ENCODE results near the gene PRKAR2B. TPM values are rescaled to one million over a fixed set of nuclear protein-coding genes. Genes with fewer than 3 reads are reported as not detected.

PRKAR2B gene
- total and polyA plus RNA-seq, 4 donors, result 3.5 to 15.0 (median 5.8) TPM

DNA sequence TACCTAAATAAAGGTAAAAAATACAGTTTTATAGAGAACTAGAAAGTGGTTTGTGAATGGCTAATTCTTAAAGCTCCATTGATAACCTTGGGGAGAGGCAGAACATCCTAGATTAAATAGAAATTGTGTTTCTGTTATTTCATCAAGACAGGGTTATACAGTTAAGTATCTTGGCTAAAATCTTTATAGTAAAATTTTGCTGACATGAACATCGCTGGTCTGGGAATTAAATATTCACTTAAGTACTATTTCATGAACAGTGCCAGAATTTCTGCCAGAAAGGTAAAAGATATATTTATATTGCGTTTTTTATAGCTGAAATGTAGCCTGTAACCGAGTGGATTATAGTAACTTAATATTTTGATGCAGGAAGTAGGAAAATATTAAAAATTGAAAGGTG, 70.6 kb downstream of the PRKAR2B start:
- DNase-seq, result no peak
- H3K9me3 ChIP-seq (ENCODE audit: control insufficient read depth in 4 of 4, insufficient read depth in 3 of 4, low read length in 3 of 4), result peaks cover 0 to 4% (median 0%) of the 10 kb centered on the region in 4 donors
- peaks cover 0 to 18% (median 8%) of the 10 kb centered on the region in 5 donors for H3K4me1 ChIP-seq (ENCODE audit: control insufficient read depth in 5 of 5, insufficient read depth in 5 of 5, low read length in 5 of 5)
- no peaks in the 10 kb centered on the region for H3K27me3 ChIP-seq (ENCODE audit: control insufficient read depth in 3 of 3, insufficient read depth in 3 of 3, low read length in 2 of 3)
- WGBS, 2 donors, result 90 to 92% methylated on average over 3 of the region's 3 CpGs
- no peaks in the 10 kb centered on the region for H3K36me3 ChIP-seq (ENCODE audit: control insufficient read depth in 4 of 4, insufficient read depth in 4 of 4, low read length in 4 of 4)
- H3K9ac ChIP-seq (ENCODE audit: insufficient read depth in 1 of 2, low read length in 2 of 2), result no peak overlapping the region
- no peak overlapping the region for H3K4me3 ChIP-seq
- no peak overlapping the region for H3K27ac ChIP-seq (ENCODE audit: low read depth in 1 of 2, low read length in 1 of 2)
- TF ChIP-seq CTCF (IDR thresholded peaks at IDR 0.05; ENCODE audit: control extremely low read depth, extremely low read depth), result no peak
- ATAC-seq (ENCODE audit: insufficient read depth, low FRiP score), result no peak

DNA sequence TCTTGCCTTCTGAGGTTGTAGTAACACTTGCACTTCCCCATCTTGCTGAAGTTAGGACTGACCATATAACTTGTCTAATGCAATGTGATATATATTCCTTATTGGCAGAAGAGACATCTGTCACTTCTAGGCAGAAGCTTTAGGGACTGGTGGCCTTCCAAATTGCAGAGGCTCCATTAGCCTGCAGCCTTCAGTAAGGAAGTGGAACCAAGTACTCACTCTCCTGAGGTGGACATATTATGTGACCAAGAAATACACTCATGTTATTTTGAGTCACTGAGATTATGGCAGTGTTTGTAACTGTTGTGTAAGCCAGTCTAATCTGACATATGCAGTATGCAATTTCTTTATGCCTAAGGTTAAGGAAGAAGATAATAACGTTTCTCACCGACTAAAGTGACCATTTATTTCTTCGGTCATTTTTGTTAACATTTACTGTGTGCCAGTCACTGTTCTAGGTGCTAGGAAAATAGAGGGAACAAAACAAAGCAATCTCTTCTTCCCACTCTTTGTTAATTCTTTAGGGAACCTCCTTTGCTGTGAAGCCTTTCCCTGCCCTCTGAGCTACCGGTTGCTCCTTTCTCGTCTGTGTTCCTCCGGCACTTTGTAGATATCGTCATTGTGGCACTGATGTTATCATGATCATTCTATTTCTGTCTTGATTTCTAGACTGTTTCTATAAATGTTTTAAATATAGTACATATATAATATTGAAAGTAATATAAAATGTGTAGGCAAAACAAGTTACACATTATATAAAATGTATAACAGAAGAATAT, 71.4 kb downstream of the PRKAR2B start:
- Histone ChIP-seq H3K9ac (ENCODE audit: insufficient read depth in 1 of 2, low read length in 2 of 2) (no peak overlapping the region), H3K27ac (ENCODE audit: low read depth in 1 of 2, low read length in 1 of 2) (no peak overlapping the region), H3K27me3 (ENCODE audit: control insufficient read depth in 3 of 3, insufficient read depth in 3 of 3, low read length in 2 of 3) (no peaks in the 10 kb centered on the region), H3K4me1 (ENCODE audit: control insufficient read depth in 5 of 5, insufficient read depth in 5 of 5, low read length in 5 of 5) (peaks cover 0 to 18% (median 8%) of the 10 kb centered on the region in 5 donors), H3K4me3 (no peak overlapping the region), H3K9me3 (ENCODE audit: control insufficient read depth in 4 of 4, insufficient read depth in 3 of 4, low read length in 3 of 4) (peaks cover 0 to 3% (median 0%) of the 10 kb centered on the region in 4 donors), H3K36me3 (ENCODE audit: control insufficient read depth in 4 of 4, insufficient read depth in 4 of 4, low read length in 4 of 4) (no peaks in the 10 kb centered on the region)
- ATAC-seq (ENCODE audit: insufficient read depth, low FRiP score) (no peak), DNase-seq (no peak)
- 81 to 92% methylated on average over 7 of the region's 7 CpGs for WGBS, 2 donors
- no peak for TF ChIP-seq CTCF (IDR thresholded peaks at IDR 0.05; ENCODE audit: control extremely low read depth, extremely low read depth)

DNA sequence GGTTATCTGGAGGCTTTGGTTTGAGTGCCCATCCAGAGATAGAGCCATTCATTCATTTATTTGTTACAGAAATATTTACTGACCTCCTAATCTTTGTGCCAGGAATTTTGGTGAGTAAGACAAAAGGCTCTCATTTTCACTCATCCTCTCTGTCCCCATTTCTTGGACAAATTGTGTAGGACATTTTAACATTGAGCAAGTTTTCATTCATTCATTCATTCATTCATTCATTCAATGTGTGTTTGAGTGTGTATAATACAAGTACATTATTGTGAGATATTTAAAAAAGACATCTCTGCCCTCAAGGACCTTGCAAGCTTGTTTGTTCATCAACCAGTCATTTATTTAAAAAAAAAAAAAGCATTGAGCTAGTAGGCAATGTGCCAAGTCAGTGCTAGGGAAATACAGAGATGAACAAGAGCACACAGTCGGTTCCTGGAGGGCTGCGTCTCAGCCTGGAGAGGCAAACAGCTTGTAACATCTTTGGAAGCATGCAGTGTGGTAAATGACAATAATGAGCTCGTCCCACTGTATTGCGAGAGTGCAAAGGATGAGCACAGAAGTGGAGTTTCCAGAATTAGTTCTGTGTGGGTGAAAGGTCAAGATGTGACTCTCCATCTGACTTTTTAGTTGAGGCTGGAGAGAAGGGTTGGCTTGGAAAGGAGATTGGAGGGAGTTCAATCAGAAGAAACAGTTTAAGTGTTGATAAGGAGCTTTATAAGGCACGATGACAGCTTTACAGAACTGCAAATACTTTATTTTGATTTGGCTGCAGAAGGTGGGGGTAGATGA, 73.8 kb downstream of the PRKAR2B start:
- WGBS, 2 donors, result 44 to 74% methylated on average over 5 of the region's 5 CpGs
- Histone ChIP-seq H3K9me3 (ENCODE audit: control insufficient read depth in 4 of 4, insufficient read depth in 3 of 4, low read length in 3 of 4) (no peaks in the 10 kb centered on the region), H3K9ac (ENCODE audit: insufficient read depth in 1 of 2, low read length in 2 of 2) (peak overlapping the region in 1 of 2 donors; percentile 33), H3K27ac (ENCODE audit: low read depth in 1 of 2, low read length in 1 of 2) (no peak overlapping the region), H3K27me3 (ENCODE audit: control insufficient read depth in 3 of 3, insufficient read depth in 3 of 3, low read length in 2 of 3) (no peaks in the 10 kb centered on the region), H3K36me3 (ENCODE audit: control insufficient read depth in 4 of 4, insufficient read depth in 4 of 4, low read length in 4 of 4) (no peaks in the 10 kb centered on the region), H3K4me1 (ENCODE audit: control insufficient read depth in 5 of 5, insufficient read depth in 5 of 5, low read length in 5 of 5) (peaks cover 0 to 19% (median 8%) of the 10 kb centered on the region in 5 donors), H3K4me3 (no peak overlapping the region)
- peak; percentile 24 to 69 (median 59) for DNase-seq
- no peak for TF ChIP-seq CTCF (IDR thresholded peaks at IDR 0.05; ENCODE audit: control extremely low read depth, extremely low read depth)
- ATAC-seq (ENCODE audit: insufficient read depth, low FRiP score), result no peak
